ENCODE measurements around the gene POLR2L.

- TF ChIP-seq EZH2 (IDR thresholded peaks at IDR 0.05; ENCODE audit: borderline replicate concordance, low read depth, low read length, poor library complexity, severe bottlenecking) (no peak), CTCF (conservative IDR thresholded peaks at IDR 0.05; ENCODE audit: low read depth, low read length) (no peak)
Observed at GRCh38 chr11:880447-880846, 38.1 kb upstream of the POLR2L start.

Data from A673 (cell line).